OCI-LY7 (cell line): ENCODE measurements around the gene ABCD3.

Source experiments
- EZH2phosphoT487 ChIP-seq: fragments of 200-600 bp; sonication (generic); IDR thresholded peaks from 2 replicates; pipeline ENCODE4 v1.6.1; 2018; ENCODE audit warnings: low read depth, borderline replicate concordance, mild to moderate bottlenecking, mixed run types, antibody characterized with exemption, low read length, moderate library complexity, mixed read lengths
- TF ChIP-seq, protein P1 (sequence below): fragments of 200-600 bp; sonication (generic); conservative IDR thresholded peaks from 2 replicates; pipeline ENCODE4 v1.5.1; 2014; ENCODE audit warnings: mild to moderate bottlenecking, antibody characterized with exemption, low read length, moderate library complexity, mixed read lengths

DNA sequence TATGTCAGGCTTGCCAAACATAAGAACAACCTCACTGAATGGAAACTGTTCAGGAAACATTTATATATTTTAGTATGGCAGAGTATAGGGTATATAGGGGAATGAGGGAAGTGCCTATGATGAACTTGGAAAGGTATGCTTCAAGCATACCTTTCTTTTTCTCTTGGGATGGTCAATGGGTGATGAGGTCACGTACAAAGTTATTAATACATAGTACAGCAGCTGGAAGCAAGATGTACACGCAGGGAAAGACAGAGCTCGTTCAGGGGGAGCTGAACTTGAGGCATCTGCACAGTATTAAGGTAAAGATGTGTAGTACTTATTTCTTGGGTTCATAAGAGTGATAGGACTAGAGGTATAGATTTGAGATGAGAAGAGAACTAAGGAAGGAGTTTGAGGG, 61.5 kb downstream of the ABCD3 start:
- TF ChIP-seq, protein P1, sequence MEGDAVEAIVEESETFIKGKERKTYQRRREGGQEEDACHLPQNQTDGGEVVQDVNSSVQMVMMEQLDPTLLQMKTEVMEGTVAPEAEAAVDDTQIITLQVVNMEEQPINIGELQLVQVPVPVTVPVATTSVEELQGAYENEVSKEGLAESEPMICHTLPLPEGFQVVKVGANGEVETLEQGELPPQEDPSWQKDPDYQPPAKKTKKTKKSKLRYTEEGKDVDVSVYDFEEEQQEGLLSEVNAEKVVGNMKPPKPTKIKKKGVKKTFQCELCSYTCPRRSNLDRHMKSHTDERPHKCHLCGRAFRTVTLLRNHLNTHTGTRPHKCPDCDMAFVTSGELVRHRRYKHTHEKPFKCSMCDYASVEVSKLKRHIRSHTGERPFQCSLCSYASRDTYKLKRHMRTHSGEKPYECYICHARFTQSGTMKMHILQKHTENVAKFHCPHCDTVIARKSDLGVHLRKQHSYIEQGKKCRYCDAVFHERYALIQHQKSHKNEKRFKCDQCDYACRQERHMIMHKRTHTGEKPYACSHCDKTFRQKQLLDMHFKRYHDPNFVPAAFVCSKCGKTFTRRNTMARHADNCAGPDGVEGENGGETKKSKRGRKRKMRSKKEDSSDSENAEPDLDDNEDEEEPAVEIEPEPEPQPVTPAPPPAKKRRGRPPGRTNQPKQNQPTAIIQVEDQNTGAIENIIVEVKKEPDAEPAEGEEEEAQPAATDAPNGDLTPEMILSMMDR, result no peak
- no peak for TF ChIP-seq EZH2phosphoT487
